ENCODE data around the gene DDX1.

DNA sequence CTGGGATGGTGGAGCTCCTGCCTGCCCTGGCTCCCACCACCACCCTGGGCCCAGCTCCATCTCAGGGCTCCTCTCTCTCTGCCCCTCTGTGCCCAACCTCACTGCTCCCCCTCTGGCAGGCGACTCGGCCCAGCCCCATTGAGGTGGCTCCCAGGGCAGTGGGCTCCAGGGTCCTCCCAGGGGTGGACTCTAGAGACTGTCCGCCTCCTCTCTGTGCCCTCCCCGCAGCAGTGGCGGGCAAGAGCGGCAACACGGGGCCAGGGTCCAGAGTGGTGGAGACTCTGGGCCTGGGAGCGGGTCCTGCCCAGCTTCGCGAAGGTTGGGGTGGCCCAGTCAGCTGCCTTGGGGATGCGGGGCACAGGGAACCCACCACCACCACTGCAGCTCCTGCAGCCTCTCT is 27.4 kb downstream of the DDX1 start:
- TF ChIP-seq FOXK2 (IDR thresholded peaks at IDR 0.05) (no peak), PAX8 (IDR thresholded peaks at IDR 0.05) (no peak), MTA3 (IDR thresholded peaks at IDR 0.05; ENCODE audit: borderline replicate concordance, low read length) (no peak), GABPA (IDR thresholded peaks at IDR 0.05; ENCODE audit: low read depth) (no peak), CTCF (IDR thresholded peaks at IDR 0.05 in 2 of 3, conservative IDR thresholded peaks at IDR 0.05 in 1 of 3; ENCODE audit: control insufficient read depth in 2 of 3, extremely low read depth in 1 of 3, insufficient read depth in 1 of 3, low read depth in 3 of 3, low read length in 3 of 3) (no peak), POLR2A (IDR thresholded peaks at IDR 0.05; ENCODE audit: low read depth, low read length) (no peak), YY1 (IDR thresholded peaks at IDR 0.05; ENCODE audit: low read depth, low read length) (no peak), CHD4 (IDR thresholded peaks at IDR 0.05) (no peak), TCF12 (IDR thresholded peaks at IDR 0.05; ENCODE audit: low read depth, low read length) (no peak), KDM1A (IDR thresholded peaks at IDR 0.05; ENCODE audit: borderline replicate concordance) (no peak), NBN (IDR thresholded peaks at IDR 0.05) (no peak), POLR2AphosphoS2 (IDR thresholded peaks at IDR 0.05; ENCODE audit: low read depth, low read length) (no peak), CBX3 (IDR thresholded peaks at IDR 0.05; ENCODE audit: borderline replicate concordance, low read depth) (no peak)
- TF ChIP-seq, protein P1, sequence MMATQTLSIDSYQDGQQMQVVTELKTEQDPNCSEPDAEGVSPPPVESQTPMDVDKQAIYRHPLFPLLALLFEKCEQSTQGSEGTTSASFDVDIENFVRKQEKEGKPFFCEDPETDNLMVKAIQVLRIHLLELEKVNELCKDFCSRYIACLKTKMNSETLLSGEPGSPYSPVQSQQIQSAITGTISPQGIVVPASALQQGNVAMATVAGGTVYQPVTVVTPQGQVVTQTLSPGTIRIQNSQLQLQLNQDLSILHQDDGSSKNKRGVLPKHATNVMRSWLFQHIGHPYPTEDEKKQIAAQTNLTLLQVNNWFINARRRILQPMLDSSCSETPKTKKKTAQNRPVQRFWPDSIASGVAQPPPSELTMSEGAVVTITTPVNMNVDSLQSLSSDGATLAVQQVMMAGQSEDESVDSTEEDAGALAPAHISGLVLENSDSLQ (IDR thresholded peaks at IDR 0.05) = no peak
